Uterus (tissue), 4 donors: Measurements from ENCODE around the gene TCTN3. TPM values are rescaled to one million over a fixed set of nuclear protein-coding genes. Genes with fewer than 3 reads are reported as not detected.

Experiments
- DNase-seq, 2 donors: peaks; one replicate each; pipeline ENCODE4 v3.0.0-alpha.2; 2019 to 2020
- H3K27ac ChIP-seq, 2 donors: fragments of 200-600 bp; sonication (generic); 1 replicate in 1 of 2; 2 replicates in 1 of 2; pipeline ENCODE4 v1.5.1; 2016 to 2018
- H3K27me3 ChIP-seq, 2 donors: fragments of 200-600 bp; sonication (generic); one replicate each; pipeline ENCODE4 v1.5.1; 2018 to 2019; ENCODE audit warnings: control low read depth in 1 of 2
- H3K36me3 ChIP-seq, 2 donors: fragments of 200-600 bp; sonication (generic); one replicate each; pipeline ENCODE4 v1.5.1; 2019; ENCODE audit warnings: control low read depth in 1 of 2
- H3K4me1 ChIP-seq, 2 donors: fragments of 200-600 bp; sonication (generic); one replicate each; pipeline ENCODE4 v1.5.1; 2018 to 2019; ENCODE audit warnings: control low read depth in 1 of 2
- H3K4me3 ChIP-seq, 2 donors: fragments of 200-600 bp; sonication (generic); 1 replicate in 1 of 2; 2 replicates in 1 of 2; pipeline ENCODE4 v1.5.1; 2018 to 2019; ENCODE audit warnings: mild to moderate bottlenecking in 1 of 2
- H3K9me3 ChIP-seq, 2 donors: fragments of 200-600 bp; sonication (generic); one replicate each; pipeline ENCODE4 v1.5.1; 2019; ENCODE audit warnings: control low read depth in 1 of 2
- CTCF ChIP-seq, 4 experiments: fragments of 200-600 bp in 2 of 4; fragments of 450-650 bp in 2 of 4; sonication (generic) in 2 of 4; IDR thresholded peaks; one replicate each; pipeline ENCODE4 v1.5.1; 2016 to 2019; ENCODE audit warnings: antibody characterized with exemption in 4 of 4, mild to moderate bottlenecking in 2 of 4, moderate library complexity in 1 of 4
- POLR2A ChIP-seq, 2 donors: fragments of 450-650 bp; IDR thresholded peaks; one replicate each; pipeline ENCODE4 v1.6.1; 2016; ENCODE audit warnings: antibody characterized with exemption in 2 of 2, mild to moderate bottlenecking in 1 of 2, moderate library complexity in 1 of 2
- intact Hi-C: fragments of 100-400 bp; cut with DNase I; formaldehyde crosslinking; loops from one replicate; pipeline ENCODE4 v1.15.1; 2023; ENCODE audit warnings: low total_unique reads
- total RNA-seq, 4 donors: library from RNA; depleted of rRNA in 3 of 4; stranded (reverse); fragments of >200 nt in 3 of 4; gene quantifications; one replicate each; pipeline versions ENCODE4 v1.1.0 to v1.2.4, GENCODE V29; 2014 to 2023
- donor health status: DM: yes; HTN: yes; CAD: no.

Gene TCTN3
- total RNA-seq, 4 donors from 2014 or later: 27.6 to 41.9 (median 30.6) TPM

- Histone ChIP-seq H3K9me3 (no peaks in the 10 kb centered on the region), H3K4me3 (no peak overlapping the region), H3K27ac (no peak overlapping the region), H3K27me3 (no peaks in the 10 kb centered on the region), H3K4me1 (no peaks in the 10 kb centered on the region), H3K36me3 (no peaks in the 10 kb centered on the region)
- no peak for TF ChIP-seq CTCF (IDR thresholded peaks at IDR 0.05)
- TF ChIP-seq POLR2A (IDR thresholded peaks at IDR 0.05): no peak
- no peak for DNase-seq
- intact Hi-C loops: no loop called here
These were observed 30.2 kb downstream of the TCTN3 start for GRCh38 chr10:95663496-95663895.

GRCh38 chr10:95661818-95662217 lies 31.9 kb downstream of the TCTN3 start:
- intact Hi-C loops: no loop called here
- Histone ChIP-seq H3K27me3 (no peaks in the 10 kb centered on the region), H3K4me1 (no peaks in the 10 kb centered on the region), H3K9me3 (no peaks in the 10 kb centered on the region), H3K27ac (no peak overlapping the region), H3K36me3 (no peaks in the 10 kb centered on the region), H3K4me3 (no peak overlapping the region)
- TF ChIP-seq CTCF (IDR thresholded peaks at IDR 0.05): no peak
- TF ChIP-seq POLR2A (IDR thresholded peaks at IDR 0.05): no peak
- DNase-seq: no peak

- Histone ChIP-seq H3K36me3 (no peaks in the 10 kb centered on the region), H3K9me3 (no peaks in the 10 kb centered on the region), H3K27me3 (no peaks in the 10 kb centered on the region), H3K4me3 (no peak overlapping the region), H3K27ac (no peak overlapping the region), H3K4me1 (no peaks in the 10 kb centered on the region)
- no peak for DNase-seq
- TF ChIP-seq CTCF (IDR thresholded peaks at IDR 0.05) (no peak), POLR2A (IDR thresholded peaks at IDR 0.05) (no peak)
- intact Hi-C loops: no loop called here
These were observed 33.4 kb downstream of the TCTN3 start for GRCh38 chr10:95660283-95660682.

- Histone ChIP-seq H3K27me3 (no peaks in the 10 kb centered on the region), H3K36me3 (no peaks in the 10 kb centered on the region), H3K9me3 (no peaks in the 10 kb centered on the region), H3K27ac (no peak overlapping the region), H3K4me1 (no peaks in the 10 kb centered on the region), H3K4me3 (peak overlapping the region; percentile 82 to 96)
- no peak for DNase-seq
- TF ChIP-seq POLR2A (IDR thresholded peaks at IDR 0.05) (no peak), CTCF (IDR thresholded peaks at IDR 0.05) (no peak)
- intact Hi-C loops: no loop called here
These were observed 36.5 kb downstream of the TCTN3 start for GRCh38 chr10:95657250-95657649.

GRCh38 chr10:95656291-95657164 lies 37.2 kb downstream of the TCTN3 start, which contains the start of gene ALDH18A1:
Gene ALDH18A1, minus strand, starts transcription at chr10:95656711. Its CDS starts 3,334 bp downstream, at chr10:95653377.
- H3K27me3 ChIP-seq: no peaks in the 10 kb centered on the region
- peak; percentile 91 to 96 for DNase-seq
- TF ChIP-seq CTCF (IDR thresholded peaks at IDR 0.05) (no peak), POLR2A (IDR thresholded peaks at IDR 0.05) (peak in 1 of 2 donors; percentile 55)
- H3K9me3 ChIP-seq: no peaks in the 10 kb centered on the region
- peak within 1 kb of the TSS; percentile 82 to 96 for H3K4me3 ChIP-seq
- peak within 1 kb of the TSS; percentile 62 to 72 for H3K27ac ChIP-seq
- intact Hi-C loops: no loop called here
- H3K36me3 ChIP-seq: no peaks in the 10 kb centered on the region
- no peaks in the 10 kb centered on the region for H3K4me1 ChIP-seq
